ENCODE data around the gene SRRM4. TPM values are rescaled to one million over a fixed set of nuclear protein-coding genes. Genes with fewer than 3 reads are reported as not detected.

The SRRM4 gene
- total RNA-seq, 1 donor from 2014 or later = 1.7 TPM

DNA sequence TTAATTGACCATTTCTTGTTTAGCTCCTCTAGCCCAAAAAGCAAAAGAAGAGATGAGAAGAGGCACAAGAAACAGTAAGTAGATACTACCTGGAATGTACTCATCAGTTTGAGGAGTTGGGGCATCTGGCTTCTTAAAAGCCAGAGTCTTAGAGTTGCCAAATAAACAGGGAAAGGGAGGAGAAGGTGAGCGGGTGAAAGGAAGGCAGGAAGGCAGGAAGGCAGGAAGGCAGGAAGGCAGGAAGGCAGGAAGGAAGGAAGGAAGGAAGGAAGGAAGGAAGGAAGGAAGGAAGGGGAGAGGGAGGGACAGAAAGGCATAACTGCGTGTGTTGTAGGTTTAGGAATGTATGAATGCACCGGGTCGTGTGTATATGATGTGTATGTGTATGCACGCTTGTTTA, 140.7 kb downstream of the SRRM4 start:
- Mint-ChIP-seq H3K4me3 (no peak overlapping the region), H3K36me3 (no peaks in the 10 kb centered on the region), H3K4me1 (peaks cover 16% of the 10 kb centered on the region), H3K27ac (no peak overlapping the region), H3K27me3 (ENCODE audit: low read depth) (peaks cover 2% of the 10 kb centered on the region), H3K9me3 (no peaks in the 10 kb centered on the region)
- TF ChIP-seq, protein P1, sequence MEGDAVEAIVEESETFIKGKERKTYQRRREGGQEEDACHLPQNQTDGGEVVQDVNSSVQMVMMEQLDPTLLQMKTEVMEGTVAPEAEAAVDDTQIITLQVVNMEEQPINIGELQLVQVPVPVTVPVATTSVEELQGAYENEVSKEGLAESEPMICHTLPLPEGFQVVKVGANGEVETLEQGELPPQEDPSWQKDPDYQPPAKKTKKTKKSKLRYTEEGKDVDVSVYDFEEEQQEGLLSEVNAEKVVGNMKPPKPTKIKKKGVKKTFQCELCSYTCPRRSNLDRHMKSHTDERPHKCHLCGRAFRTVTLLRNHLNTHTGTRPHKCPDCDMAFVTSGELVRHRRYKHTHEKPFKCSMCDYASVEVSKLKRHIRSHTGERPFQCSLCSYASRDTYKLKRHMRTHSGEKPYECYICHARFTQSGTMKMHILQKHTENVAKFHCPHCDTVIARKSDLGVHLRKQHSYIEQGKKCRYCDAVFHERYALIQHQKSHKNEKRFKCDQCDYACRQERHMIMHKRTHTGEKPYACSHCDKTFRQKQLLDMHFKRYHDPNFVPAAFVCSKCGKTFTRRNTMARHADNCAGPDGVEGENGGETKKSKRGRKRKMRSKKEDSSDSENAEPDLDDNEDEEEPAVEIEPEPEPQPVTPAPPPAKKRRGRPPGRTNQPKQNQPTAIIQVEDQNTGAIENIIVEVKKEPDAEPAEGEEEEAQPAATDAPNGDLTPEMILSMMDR (IDR thresholded peaks at IDR 0.05; ENCODE audit: unreplicated experiment) = no peak
- DNase-seq (ENCODE audit: low spot score in 2 of 2, unreplicated experiment in 2 of 2) = no peak

DNA sequence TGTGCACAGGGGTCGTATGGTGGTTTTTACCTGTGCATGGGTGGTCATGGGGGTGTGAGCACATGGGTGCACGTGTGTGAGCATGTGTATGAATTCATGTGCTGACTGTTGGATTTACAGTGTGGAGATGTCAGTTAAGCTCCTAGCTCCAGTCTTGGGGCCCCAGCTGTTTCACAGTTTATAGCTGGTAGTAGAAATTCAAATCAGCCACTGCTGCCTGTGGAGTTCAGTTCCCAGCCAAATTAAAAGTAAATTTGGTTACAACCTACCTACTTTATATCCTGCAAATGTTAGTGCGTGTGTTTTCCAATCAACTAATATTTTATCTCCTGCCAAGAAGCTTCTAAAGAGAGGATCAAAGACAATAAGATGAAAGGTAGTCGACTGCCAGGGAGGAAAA, 141.4 kb downstream of the SRRM4 start:
- DNase-seq (ENCODE audit: low spot score in 2 of 2, unreplicated experiment in 2 of 2) = no peak
- TF ChIP-seq, protein P1 (IDR thresholded peaks at IDR 0.05; ENCODE audit: unreplicated experiment) = no peak
- no peaks in the 10 kb centered on the region for H3K9me3 Mint-ChIP-seq
- no peak overlapping the region for H3K27ac Mint-ChIP-seq
- H3K27me3 Mint-ChIP-seq (ENCODE audit: low read depth) = peaks cover 2% of the 10 kb centered on the region
- H3K4me1 Mint-ChIP-seq = peaks cover 16% of the 10 kb centered on the region
- no peaks in the 10 kb centered on the region for H3K36me3 Mint-ChIP-seq
- H3K4me3 Mint-ChIP-seq = no peak overlapping the region

DNA sequence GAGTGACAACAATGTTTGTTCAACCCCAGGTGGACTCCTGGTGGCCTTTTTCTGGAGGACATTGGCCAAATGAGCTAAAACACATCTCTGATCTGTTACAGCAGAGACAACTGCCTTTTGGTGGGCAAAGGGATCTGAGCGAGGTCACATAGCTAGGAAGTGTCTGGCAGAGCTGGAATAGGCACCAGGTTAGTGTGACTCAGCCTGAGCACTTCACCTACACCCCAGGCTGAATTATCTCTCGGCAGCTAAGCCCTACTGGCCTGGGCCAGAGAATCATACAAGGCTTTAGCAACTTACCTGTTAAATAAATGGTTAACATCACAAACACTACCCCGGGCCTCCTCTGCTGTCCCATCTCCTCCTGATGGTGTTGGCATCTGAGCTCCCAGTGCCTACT, 147.2 kb downstream of the SRRM4 start:
- Mint-ChIP-seq H3K9me3 (no peaks in the 10 kb centered on the region), H3K4me3 (no peak overlapping the region), H3K4me1 (no peaks in the 10 kb centered on the region), H3K27ac (no peak overlapping the region), H3K36me3 (no peaks in the 10 kb centered on the region), H3K27me3 (ENCODE audit: low read depth) (no peaks in the 10 kb centered on the region)
- DNase-seq (ENCODE audit: low spot score in 2 of 2, unreplicated experiment in 2 of 2) = no peak
- TF ChIP-seq, protein P1 (IDR thresholded peaks at IDR 0.05; ENCODE audit: unreplicated experiment) = no peak

DNA sequence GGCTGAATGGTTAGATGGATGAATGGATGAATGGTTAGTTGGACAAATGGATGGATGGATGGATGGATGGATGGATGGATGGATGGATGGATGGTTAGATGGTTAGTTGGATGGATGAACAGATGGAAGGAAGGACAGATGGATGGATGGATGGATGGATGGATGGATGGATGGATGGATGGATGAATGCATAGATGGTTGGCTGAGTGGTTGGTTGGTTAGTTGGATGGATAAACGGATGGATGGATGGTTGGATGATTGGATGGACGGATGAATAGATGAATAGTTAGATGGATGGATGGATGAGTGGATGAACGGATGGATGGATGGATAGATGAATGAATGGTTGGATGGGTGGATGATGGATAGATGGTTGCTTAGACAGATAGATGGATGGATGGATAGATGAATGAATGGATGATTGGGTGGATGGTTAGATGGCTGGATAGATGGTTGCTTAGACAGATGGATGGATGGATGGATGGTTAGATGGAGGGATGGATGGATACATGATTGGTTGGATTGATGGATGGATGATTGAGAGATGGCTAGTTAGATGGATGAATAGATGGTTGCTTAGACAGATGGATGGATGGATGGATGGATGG, 148.6 kb downstream of the SRRM4 start:
- no peak for DNase-seq (ENCODE audit: low spot score in 2 of 2, unreplicated experiment in 2 of 2)
- no peaks in the 10 kb centered on the region for H3K4me1 Mint-ChIP-seq
- TF ChIP-seq, protein P1 (IDR thresholded peaks at IDR 0.05; ENCODE audit: unreplicated experiment) = no peak
- H3K27me3 Mint-ChIP-seq (ENCODE audit: low read depth) = no peaks in the 10 kb centered on the region
- no peak overlapping the region for H3K27ac Mint-ChIP-seq
- no peaks in the 10 kb centered on the region for H3K36me3 Mint-ChIP-seq
- H3K9me3 Mint-ChIP-seq = no peaks in the 10 kb centered on the region
- H3K4me3 Mint-ChIP-seq = no peak overlapping the region

DNA sequence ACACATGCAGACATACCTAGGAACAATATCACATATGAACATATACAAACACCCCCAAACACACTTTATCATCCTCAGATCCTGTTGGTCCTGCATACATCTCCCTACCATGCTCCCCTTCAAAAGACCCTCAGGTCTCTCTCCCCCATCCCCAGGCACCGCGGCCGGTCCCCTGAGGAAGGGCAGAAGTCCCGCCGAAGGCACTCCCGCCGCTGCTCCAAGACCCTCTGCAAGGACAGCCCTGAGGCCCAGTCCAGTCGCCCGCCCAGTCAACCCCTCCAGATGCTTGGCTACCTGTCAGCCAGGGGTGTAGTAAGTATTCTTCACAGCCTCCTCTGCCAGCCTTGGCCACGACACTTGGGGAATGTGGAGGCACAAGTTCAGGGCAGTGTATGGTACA, 149.2 kb downstream of the SRRM4 start:
- TF ChIP-seq, protein P1 (IDR thresholded peaks at IDR 0.05; ENCODE audit: unreplicated experiment) = no peak
- Mint-ChIP-seq H3K9me3 (no peaks in the 10 kb centered on the region), H3K4me1 (no peaks in the 10 kb centered on the region), H3K27ac (no peak overlapping the region), H3K4me3 (no peak overlapping the region), H3K36me3 (no peaks in the 10 kb centered on the region), H3K27me3 (ENCODE audit: low read depth) (no peaks in the 10 kb centered on the region)
- DNase-seq (ENCODE audit: low spot score in 2 of 2, unreplicated experiment in 2 of 2) = no peak
